Measurements from ENCODE around the gene ZNF358. TPM values are rescaled to one million over a fixed set of nuclear protein-coding genes. Genes with fewer than 3 reads are reported as not detected.

The ZNF358 gene
- total and polyA plus RNA-seq, 2 of the 13 experiments (the other 11 are each of a cell fraction or from before 2014, with no cell fraction given): 9.1 to 37.0 TPM

DNA sequence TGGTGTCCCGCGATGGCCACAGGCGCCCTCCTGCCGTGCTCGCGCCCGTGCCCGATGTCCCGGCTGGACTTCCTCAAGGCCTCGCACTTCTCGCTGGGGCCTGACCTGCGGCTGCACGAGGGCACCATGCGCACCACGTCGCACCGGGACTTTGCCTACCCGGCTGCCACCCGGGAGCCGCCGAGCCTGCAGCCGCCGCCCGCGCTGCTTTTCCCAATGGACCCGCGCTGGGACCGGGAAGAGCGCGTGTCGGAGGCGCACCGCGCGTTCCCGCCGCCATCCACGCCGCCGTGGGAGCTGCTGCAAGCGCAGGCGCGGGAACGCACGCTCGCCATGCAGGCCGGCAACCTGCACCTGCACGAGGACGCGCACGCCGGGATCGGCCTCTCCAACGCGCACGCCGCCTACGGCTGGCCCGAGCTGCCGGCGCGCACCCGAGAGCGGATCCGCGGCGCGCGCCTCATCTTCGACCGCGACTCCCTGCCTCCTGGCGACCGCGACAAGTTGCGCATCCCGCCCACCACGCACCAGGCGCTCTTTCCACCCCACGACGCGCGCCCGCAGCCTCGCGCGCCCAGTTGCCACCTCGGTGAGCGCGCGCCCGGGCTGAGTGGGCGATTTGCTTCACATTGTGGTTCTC is 15.0 kb upstream of the ZNF358 start (continued):
- TF ChIP-seq, protein P1, sequence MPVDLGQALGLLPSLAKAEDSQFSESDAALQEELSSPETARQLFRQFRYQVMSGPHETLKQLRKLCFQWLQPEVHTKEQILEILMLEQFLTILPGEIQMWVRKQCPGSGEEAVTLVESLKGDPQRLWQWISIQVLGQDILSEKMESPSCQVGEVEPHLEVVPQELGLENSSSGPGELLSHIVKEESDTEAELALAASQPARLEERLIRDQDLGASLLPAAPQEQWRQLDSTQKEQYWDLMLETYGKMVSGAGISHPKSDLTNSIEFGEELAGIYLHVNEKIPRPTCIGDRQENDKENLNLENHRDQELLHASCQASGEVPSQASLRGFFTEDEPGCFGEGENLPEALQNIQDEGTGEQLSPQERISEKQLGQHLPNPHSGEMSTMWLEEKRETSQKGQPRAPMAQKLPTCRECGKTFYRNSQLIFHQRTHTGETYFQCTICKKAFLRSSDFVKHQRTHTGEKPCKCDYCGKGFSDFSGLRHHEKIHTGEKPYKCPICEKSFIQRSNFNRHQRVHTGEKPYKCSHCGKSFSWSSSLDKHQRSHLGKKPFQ (CRISPR knock-in tag; IDR thresholded peaks at IDR 0.05; ENCODE audit: insufficient replicate concordance): peak; percentile 56
- TF ChIP-seq RAD21 (CRISPR knock-in tag; IDR thresholded peaks at IDR 0.05): no peak
- peak; percentile 79 for TF ChIP-seq ZNF883 (CRISPR knock-in tag; IDR thresholded peaks at IDR 0.05; ENCODE audit: not compliant biosample characterization)
- no peak for TF ChIP-seq ZBTB21 (CRISPR knock-in tag; IDR thresholded peaks at IDR 0.05)
- TF ChIP-seq, protein P2, sequence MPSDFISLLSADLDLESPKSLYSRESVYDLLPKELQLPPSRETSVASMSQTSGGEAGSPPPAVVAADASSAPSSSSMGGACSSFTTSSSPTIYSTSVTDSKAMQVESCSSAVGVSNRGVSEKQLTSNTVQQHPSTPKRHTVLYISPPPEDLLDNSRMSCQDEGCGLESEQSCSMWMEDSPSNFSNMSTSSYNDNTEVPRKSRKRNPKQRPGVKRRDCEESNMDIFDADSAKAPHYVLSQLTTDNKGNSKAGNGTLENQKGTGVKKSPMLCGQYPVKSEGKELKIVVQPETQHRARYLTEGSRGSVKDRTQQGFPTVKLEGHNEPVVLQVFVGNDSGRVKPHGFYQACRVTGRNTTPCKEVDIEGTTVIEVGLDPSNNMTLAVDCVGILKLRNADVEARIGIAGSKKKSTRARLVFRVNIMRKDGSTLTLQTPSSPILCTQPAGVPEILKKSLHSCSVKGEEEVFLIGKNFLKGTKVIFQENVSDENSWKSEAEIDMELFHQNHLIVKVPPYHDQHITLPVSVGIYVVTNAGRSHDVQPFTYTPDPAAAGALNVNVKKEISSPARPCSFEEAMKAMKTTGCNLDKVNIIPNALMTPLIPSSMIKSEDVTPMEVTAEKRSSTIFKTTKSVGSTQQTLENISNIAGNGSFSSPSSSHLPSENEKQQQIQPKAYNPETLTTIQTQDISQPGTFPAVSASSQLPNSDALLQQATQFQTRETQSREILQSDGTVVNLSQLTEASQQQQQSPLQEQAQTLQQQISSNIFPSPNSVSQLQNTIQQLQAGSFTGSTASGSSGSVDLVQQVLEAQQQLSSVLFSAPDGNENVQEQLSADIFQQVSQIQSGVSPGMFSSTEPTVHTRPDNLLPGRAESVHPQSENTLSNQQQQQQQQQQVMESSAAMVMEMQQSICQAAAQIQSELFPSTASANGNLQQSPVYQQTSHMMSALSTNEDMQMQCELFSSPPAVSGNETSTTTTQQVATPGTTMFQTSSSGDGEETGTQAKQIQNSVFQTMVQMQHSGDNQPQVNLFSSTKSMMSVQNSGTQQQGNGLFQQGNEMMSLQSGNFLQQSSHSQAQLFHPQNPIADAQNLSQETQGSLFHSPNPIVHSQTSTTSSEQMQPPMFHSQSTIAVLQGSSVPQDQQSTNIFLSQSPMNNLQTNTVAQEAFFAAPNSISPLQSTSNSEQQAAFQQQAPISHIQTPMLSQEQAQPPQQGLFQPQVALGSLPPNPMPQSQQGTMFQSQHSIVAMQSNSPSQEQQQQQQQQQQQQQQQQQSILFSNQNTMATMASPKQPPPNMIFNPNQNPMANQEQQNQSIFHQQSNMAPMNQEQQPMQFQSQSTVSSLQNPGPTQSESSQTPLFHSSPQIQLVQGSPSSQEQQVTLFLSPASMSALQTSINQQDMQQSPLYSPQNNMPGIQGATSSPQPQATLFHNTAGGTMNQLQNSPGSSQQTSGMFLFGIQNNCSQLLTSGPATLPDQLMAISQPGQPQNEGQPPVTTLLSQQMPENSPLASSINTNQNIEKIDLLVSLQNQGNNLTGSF (CRISPR knock-in tag; IDR thresholded peaks at IDR 0.05): peak; percentile 54; the same call in 1 of the 2 replicates
- no peak for TF ChIP-seq ZNF678 (CRISPR knock-in tag; IDR thresholded peaks at IDR 0.05)
- no peak for TF ChIP-seq LCORL (IDR thresholded peaks at IDR 0.05)
- no peak for TF ChIP-seq LCORL (CRISPR knock-in tag; IDR thresholded peaks at IDR 0.05)
- peak; percentile 41; the same call in 1 of the 2 replicates for TF ChIP-seq REPIN1 (CRISPR knock-in tag; IDR thresholded peaks at IDR 0.05; ENCODE audit: borderline replicate concordance, low read depth)
- TF ChIP-seq ATF7 (IDR thresholded peaks at IDR 0.05): no peak
- 0 out of 2 replicates have a peak, but pooled peaks have one; percentile 40 for TF ChIP-seq ATF7 (CRISPR knock-in tag; IDR thresholded peaks at IDR 0.05)
- TF ChIP-seq, protein P3, sequence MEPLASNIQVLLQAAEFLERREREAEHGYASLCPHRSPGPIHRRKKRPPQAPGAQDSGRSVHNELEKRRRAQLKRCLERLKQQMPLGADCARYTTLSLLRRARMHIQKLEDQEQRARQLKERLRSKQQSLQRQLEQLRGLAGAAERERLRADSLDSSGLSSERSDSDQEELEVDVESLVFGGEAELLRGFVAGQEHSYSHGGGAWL (CRISPR knock-in tag; IDR thresholded peaks at IDR 0.05): peak; percentile 47; the same call in 1 of the 2 replicates
- TF ChIP-seq ZNF761 (CRISPR knock-in tag; conservative IDR thresholded peaks at IDR 0.05): 0 out of 2 replicates have a peak, but pooled peaks have one; percentile 65
- TF ChIP-seq ZNF749 (CRISPR knock-in tag; IDR thresholded peaks at IDR 0.05; ENCODE audit: borderline replicate concordance): no peak
- TF ChIP-seq, protein P4, sequence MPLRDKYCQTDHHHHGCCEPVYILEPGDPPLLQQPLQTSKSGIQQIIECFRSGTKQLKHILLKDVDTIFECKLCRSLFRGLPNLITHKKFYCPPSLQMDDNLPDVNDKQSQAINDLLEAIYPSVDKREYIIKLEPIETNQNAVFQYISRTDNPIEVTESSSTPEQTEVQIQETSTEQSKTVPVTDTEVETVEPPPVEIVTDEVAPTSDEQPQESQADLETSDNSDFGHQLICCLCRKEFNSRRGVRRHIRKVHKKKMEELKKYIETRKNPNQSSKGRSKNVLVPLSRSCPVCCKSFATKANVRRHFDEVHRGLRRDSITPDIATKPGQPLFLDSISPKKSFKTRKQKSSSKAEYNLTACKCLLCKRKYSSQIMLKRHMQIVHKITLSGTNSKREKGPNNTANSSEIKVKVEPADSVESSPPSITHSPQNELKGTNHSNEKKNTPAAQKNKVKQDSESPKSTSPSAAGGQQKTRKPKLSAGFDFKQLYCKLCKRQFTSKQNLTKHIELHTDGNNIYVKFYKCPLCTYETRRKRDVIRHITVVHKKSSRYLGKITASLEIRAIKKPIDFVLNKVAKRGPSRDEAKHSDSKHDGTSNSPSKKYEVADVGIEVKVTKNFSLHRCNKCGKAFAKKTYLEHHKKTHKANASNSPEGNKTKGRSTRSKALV (CRISPR knock-in tag; IDR thresholded peaks at IDR 0.05): peak; percentile 88
- TF ChIP-seq TMF1 (CRISPR knock-in tag; IDR thresholded peaks at IDR 0.05; ENCODE audit: low read depth): no peak
- TF ChIP-seq, protein P5, sequence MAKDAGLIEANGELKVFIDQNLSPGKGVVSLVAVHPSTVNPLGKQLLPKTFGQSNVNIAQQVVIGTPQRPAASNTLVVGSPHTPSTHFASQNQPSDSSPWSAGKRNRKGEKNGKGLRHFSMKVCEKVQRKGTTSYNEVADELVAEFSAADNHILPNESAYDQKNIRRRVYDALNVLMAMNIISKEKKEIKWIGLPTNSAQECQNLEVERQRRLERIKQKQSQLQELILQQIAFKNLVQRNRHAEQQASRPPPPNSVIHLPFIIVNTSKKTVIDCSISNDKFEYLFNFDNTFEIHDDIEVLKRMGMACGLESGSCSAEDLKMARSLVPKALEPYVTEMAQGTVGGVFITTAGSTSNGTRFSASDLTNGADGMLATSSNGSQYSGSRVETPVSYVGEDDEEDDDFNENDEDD (CRISPR knock-in tag; IDR thresholded peaks at IDR 0.05; ENCODE audit: borderline replicate concordance): peak; percentile 84
- TF ChIP-seq HOXA7 (CRISPR knock-in tag; IDR thresholded peaks at IDR 0.05): no peak
- peak; percentile 54; the same call in 1 of the 2 replicates for TF ChIP-seq MTA1 (CRISPR knock-in tag; IDR thresholded peaks at IDR 0.05; ENCODE audit: borderline replicate concordance)

Data from HepG2 (cell line).